Peyer's patch (tissue), 4 donors: ENCODE measurements around the gene TOMM20.

Experiments used
- POLR2A ChIP-seq, 2 donors: fragments of 450-650 bp; IDR thresholded peaks; one replicate each; pipeline ENCODE4 v1.5.1; 2017; ENCODE audit warnings: antibody characterized with exemption in 2 of 2, mild to moderate bottlenecking in 2 of 2, moderate library complexity in 2 of 2
- TF ChIP-seq, protein P1 (sequence below), 6 experiments: fragments of 450-650 bp in 4 of 6; fragments of 200-600 bp in 2 of 6; sonication (generic) in 1 of 6; IDR thresholded peaks; one replicate each; pipeline ENCODE4 v1.5.1; 2017 to 2019; ENCODE audit warnings: antibody characterized with exemption in 6 of 6, mild to moderate bottlenecking in 3 of 6, moderate library complexity in 1 of 6

DNA sequence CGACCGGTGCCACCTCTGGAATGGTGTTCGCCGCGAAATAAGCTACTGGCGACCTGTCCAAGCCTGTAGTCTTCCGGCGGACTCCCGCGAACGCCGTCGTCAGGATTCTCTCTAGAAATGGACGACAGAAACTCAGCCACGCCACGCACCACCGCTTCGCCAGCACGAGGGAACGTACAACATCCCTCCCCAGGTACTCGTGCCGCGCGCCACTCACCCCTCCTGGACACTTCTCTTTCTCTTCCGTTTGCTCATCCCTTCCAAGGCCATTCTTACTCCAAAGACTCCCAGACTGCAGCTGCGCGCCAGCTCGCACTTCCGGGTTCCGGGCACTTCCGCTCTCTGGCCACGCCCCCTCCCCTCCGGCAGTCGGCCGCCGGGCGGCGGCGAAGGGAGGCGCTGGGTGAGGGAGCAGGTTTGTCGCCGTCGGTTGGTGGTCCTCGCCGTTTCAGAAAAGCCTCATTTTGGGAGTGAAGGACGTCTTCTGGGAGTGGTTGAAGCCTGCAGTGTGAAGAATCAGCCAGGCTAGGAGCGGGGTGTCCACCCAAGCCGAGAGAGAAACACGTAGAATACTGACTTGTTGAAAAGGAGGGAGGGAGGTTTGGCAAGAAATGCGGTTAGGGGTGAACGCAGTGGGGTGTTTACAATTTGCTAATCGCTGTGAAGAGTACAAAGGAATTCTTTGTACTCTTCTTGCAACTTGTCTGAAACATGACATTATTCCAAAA, 32.5 kb upstream of the TOMM20 start, which contains the start of gene RBM34:
- TF ChIP-seq, protein P1, sequence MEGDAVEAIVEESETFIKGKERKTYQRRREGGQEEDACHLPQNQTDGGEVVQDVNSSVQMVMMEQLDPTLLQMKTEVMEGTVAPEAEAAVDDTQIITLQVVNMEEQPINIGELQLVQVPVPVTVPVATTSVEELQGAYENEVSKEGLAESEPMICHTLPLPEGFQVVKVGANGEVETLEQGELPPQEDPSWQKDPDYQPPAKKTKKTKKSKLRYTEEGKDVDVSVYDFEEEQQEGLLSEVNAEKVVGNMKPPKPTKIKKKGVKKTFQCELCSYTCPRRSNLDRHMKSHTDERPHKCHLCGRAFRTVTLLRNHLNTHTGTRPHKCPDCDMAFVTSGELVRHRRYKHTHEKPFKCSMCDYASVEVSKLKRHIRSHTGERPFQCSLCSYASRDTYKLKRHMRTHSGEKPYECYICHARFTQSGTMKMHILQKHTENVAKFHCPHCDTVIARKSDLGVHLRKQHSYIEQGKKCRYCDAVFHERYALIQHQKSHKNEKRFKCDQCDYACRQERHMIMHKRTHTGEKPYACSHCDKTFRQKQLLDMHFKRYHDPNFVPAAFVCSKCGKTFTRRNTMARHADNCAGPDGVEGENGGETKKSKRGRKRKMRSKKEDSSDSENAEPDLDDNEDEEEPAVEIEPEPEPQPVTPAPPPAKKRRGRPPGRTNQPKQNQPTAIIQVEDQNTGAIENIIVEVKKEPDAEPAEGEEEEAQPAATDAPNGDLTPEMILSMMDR (IDR thresholded peaks at IDR 0.05), result peak in 4 of 6 experiments; percentile 20 to 59 (median 50)
- TF ChIP-seq POLR2A (IDR thresholded peaks at IDR 0.05), result peak; percentile 98 to 99
